Thyroid gland (tissue), 4 donors: ENCODE data around the gene RAD54L.

Source experiments
- CTCF ChIP-seq, 6 experiments: fragments of 200-600 bp in 3 of 6; fragments of 450-650 bp in 3 of 6; sonication (generic) in 3 of 6; IDR thresholded peaks; one replicate each; pipeline ENCODE4 v1.5.1; 2016 to 2019; ENCODE audit warnings: antibody characterized with exemption in 6 of 6, mild to moderate bottlenecking in 2 of 6, inconsistent platforms in 1 of 6, moderate library complexity in 1 of 6
- POLR2A ChIP-seq, 2 donors: fragments of 450-650 bp; IDR thresholded peaks; one replicate each; pipeline ENCODE4 v1.6.1; 2017; ENCODE audit warnings: antibody characterized with exemption in 2 of 2, mild to moderate bottlenecking in 2 of 2, moderate library complexity in 1 of 2

- TF ChIP-seq POLR2A (IDR thresholded peaks at IDR 0.05) (no peak), CTCF (IDR thresholded peaks at IDR 0.05) (no peak)
Measured at GRCh38 chr1:46274225-46275029, 26.9 kb downstream of the RAD54L start.
